HG02970 (cell line): Measurements from ENCODE around the gene BCO2.
A peak's percentile ranks its signal among the peaks of the same experiment; 100 is the strongest.
"Not testable (repeated sequence)": the region's sequence is repeated elsewhere in the genome, so short reads cannot be mapped to it uniquely, and the experiment has no call there.

ENCODE experiments used
- ATAC-seq: cut with Tn5 transposase; IDR thresholded peaks from one replicate; pipeline ENCODE4 v1.9.1; 2021; ENCODE audit warnings: mild to moderate bottlenecking, moderate library complexity, moderate number of reproducible peaks; ENCODE audit not compliant: unreplicated experiment, low FRiP score

Gene BCO2

DNA sequence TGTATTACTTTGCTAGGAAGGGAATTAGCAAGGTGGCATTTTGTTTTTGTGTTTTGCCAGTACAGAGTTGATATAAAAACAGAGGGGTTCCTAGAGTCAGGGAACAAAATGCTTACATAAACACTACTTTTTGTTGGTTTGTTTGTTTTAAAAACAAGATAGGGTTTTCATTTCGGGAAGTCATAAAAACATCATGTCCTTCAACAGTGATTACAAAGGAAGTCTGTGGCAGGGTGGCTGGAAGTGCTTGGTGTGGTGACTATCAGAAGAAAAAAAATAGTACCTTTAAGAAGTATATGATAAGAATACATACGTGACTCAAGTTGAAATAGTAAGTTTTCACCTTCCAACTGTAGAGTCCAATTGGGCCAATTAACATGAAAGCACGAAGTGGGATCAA lies 10.3 kb upstream of the BCO2 start:
- no peak for ATAC-seq

DNA sequence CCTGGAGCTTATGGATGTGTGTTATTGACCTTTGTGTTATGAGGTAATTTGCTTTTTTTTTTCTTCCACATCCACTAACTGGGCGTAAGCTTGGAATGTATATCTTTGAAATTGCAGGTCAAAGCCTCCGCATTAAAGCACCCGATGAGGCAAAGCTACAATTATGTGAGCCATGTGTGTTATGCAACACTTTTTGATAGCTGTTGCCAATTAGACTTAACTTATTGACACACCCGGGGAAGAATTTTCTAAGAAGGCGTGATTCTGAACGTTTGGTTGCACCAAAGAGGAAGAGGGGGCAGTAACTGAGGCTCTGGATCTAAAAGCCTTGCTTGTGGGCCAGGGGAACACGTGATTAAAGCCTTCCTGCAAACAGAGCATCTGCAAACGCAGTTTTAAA lies 8.8 kb upstream of the BCO2 start:
- ATAC-seq, result no peak

GRCh38 chr11:112167145-112167544 lies 8.2 kb upstream of the BCO2 start, which contains the start of gene TEX12:
TEX12 (plus strand) TSS chr11:112167372; CDS start chr11:112169269, 1,897 bp downstream.
- ATAC-seq, result no peak

DNA sequence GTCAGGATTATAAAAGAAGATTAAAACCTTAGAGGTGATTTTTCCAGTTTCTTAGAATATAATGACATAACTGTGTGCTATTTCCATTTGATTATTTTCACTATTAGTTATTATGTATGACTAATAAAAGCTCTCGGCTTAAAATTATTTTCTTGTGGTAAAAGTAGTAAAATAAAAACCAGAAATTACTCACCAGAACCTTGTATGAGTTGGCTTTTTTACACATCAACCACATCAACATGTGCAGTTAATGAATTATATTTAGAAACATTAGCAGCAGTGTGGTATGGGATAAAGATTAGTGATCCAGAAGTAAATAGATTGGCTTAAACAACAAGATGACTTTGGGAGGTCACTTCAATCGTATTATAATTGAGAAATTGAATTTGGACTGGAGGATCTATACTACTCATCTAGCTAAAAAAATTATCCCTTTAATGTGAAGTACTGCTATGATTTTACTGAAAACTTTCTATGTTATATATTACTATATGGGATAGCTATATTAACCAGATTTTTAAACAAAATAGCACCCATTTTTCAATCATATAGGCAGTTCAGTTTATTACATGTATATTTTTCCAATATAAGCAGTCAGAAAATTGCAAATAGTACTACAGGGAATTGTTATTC lies 2.8 kb upstream of the BCO2 start:
- peak; percentile 56 for ATAC-seq

DNA sequence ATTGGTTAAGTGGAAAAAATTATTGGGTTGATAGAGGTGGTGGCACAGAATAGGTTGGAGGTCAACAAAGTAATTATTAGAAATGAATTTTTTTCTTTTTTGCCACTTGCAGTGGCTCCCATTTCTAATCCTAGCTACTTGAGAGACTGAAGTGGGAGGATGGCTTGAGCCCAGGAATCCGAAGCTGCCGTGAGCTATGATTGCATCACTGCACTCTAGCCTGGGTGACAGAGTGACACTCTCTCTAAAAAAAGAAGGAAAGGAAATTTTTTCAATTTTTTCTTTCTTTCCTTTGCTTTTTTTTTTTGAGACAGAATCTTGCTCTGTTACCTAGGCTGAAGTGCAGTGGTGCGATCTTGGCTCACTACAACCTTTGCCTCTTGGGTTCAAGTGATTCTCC lies 2.2 kb upstream of the BCO2 start:
- ATAC-seq, result no peak

DNA sequence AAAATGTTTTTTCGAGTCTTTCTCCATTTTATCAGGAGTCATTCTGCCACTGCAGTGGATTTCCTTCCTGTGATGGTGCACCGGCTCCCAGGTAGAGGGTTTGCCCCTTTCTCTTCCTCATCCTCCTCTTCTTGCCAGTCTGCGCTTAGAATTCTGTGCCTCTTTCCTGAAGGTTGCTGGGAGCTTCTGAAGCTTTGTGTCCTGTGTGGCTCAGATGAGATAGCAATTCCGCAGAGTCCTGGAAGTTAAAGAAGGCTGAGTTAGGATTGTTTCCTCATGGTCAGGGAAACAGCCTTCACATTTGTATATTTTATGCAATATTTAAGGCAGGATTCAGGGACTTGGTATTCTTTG lies 264 bp downstream of the BCO2 start:
- ATAC-seq, result no peak

DNA sequence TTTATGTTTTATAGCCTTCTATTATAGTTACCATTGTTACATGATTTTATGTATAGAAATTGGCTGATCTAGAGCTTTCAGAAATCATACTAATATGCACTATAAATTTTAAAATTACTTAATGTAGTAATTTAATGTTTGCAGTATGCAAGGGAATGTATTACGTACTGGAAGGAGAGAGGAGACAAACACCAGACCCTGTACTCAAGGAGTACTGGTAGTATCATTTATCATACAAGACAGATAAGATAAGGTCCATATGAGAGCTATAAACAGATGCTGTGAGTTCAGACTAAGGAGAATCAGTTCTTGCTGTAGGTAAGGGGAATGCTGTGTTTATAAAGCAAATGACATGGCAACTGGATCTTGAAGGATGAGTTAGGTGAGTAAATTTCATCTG lies 765 bp downstream of the BCO2 start:
- ATAC-seq, result no peak

DNA sequence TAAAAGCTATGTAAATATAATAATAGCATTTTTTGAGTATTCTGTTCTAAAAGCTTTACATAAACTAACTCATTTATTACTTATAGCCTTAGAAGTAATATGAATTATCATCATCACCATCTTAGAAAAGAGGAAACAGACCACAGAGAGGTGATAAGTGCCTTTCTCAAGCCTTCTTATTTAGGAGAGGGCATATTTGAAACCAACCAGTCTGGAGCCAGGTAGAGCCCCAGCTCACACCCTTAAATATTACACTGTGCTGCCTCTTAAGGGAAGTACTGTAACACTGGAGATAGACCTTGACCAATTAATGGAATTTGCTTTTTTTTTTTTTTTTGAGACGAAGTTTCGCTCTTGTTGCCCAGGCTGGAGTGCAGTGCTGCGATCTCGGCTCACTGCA lies 2.3 kb downstream of the BCO2 start:
- no peak for ATAC-seq

DNA sequence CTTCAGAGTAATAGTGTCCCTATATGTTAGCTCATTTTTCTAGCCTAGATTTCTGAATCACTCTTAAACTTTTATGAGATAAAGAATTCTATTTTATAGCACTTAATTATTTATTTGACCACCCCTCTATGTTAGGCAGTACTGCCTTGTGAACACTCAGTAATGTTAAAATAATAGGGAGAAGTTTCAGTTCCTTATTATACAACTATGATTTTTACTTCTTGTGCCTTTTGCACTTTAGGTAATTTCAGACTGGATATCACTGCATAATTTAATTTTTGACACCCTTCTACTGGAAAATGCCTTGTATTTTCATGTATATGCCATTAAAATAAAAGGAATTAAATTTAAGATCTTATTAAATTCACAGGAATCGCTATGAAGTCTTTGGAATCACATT lies 3.1 kb downstream of the BCO2 start:
- no peak for ATAC-seq

GRCh38 chr11:112178936-112179335 lies 3.6 kb downstream of the BCO2 start:
- no peak for ATAC-seq

GRCh38 chr11:112179601-112180000 lies 4.3 kb downstream of the BCO2 start:
- ATAC-seq, result no peak

GRCh38 chr11:112182867-112183266 lies 7.6 kb downstream of the BCO2 start:
- no peak for ATAC-seq

GRCh38 chr11:112185883-112186282 lies 10.6 kb downstream of the BCO2 start:
- no peak for ATAC-seq

DNA sequence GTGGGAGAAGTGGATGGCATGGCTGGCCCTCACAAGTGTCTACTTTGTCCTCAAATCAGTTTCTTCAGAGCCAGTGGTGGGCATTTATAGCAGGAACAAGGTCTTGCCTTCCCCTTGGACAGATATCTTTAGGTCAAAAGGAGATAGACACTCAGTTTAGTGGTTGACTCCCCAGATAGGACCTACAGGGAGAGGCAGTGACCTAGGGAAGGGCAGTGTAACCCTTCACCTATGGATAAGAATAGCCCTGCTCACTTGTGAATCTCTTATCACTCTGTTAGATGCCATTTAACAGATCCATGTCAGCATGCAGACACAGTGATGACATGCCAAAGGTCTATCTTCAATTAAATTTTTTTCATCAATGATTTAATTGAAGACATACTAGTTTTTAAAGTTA lies 11.0 kb downstream of the BCO2 start:
- ATAC-seq, result no peak

DNA sequence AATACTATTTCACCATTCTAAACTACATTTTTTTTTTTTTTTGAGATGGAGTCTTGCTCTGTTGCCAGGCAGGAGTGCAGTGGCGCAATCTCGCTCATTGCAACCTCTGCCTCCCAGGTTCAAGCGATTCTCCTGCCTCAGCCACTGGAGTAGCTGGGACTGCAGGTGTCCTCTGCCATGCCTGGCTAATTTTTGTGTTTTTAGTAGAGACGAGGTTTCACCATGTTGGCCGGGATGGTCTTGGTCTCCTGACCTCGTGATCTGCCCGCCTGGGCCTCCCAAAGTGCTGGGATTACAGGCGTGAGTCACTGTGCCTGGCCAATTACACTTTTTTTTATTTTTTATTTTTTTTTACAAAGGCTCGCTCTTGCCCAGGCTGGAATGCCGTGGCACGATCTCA lies 19.8 kb downstream of the BCO2 start:
- not testable (repeated sequence) for ATAC-seq

DNA sequence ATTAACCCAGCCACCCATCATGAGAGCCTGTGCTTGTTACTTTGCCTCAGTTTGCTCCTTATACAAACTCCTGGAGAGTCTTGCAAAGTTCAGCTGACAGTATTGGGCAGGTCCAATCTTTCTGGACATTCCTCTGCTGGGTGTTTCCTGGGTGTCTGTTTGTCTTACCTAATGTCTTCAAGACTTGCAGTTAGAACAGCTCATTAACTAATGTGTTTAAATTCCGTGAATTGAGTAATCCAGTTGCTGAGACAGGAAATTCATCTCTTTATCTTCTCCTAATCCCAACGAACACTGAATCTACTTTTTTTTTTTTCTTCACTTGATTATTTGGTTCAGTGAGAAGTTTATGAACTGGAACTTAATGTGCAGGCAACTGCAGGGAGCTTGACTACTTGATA lies 20.6 kb downstream of the BCO2 start:
- ATAC-seq, result no peak

DNA sequence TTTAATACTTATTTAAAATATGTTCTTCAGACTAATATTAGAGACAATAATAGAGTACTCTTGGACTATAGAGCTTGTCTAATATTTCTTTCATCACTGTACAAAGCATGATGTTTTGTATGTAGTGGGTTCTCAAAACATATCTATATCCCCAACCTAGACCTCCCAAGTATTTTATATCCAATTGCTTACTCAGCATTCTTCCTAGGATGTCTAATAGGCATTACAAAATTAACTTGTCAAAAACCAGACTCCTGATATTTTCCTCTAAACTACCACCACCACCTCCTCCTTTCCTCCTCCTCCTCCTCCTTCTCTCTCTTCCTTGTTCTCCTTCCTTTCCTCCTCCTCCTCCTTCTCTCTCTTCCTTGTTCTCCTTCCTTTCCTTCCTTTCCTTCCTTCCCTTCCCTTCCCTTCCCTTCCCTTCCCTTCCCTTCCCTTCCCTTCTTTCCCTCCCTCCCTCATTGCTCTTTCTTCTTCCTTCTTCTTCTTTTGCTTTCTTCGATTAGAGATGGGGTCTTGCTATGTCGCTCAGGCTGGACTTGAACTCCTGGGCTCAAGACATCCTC lies 21.3 kb downstream of the BCO2 start:
- no peak for ATAC-seq

- ATAC-seq, result not testable (repeated sequence)
Measured at GRCh38 chr11:112199101-112199500, 23.8 kb downstream of the BCO2 start.

- ATAC-seq, result no peak
Measured at GRCh38 chr11:112200252-112200651, 24.9 kb downstream of the BCO2 start.

- no peak for ATAC-seq
Measured at GRCh38 chr11:112206071-112206470, 30.8 kb downstream of the BCO2 start.

DNA sequence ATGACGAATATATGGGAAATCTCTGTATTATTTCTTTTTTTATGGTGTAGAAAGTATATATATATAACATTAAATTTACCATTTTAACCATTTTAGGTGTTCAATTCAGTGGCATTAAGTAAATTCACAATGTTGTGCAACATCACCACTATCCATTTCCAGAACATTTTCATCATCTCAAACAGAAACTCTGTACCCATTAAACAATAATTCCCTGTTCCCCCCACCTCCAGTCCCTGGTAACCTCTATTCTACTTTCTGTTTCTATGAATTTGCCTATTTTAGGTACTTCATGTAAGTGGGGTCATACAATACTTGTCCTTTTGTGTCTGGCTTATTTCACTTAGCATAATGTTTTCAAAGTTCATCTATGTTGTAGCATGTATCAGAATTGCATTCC lies 35.6 kb downstream of the BCO2 start:
- no peak for ATAC-seq

- ATAC-seq, result no peak
Measured at GRCh38 chr11:112211536-112211935, 36.2 kb downstream of the BCO2 start.

GRCh38 chr11:112212290-112212689 lies 37.0 kb downstream of the BCO2 start:
- no peak for ATAC-seq
